Measurements from ENCODE around the gene DSC3. TPM values are rescaled to one million over a fixed set of nuclear protein-coding genes. Genes with fewer than 3 reads are reported as not detected.

DSC3 gene
- total RNA-seq, 1 experiment from 2014 or later: 7.6 TPM

- Histone ChIP-seq H4K20me1 (ENCODE audit: insufficient read depth) (no peaks in the 10 kb centered on the region), H3K4me3 (replicated peaks in 1 of 2; ENCODE audit: low read depth in 1 of 2, low read length in 2 of 2) (no peak overlapping the region), H3K27me3 (ENCODE audit: insufficient read depth, low read length) (no peaks in the 10 kb centered on the region), H3K9me2 (ENCODE audit: insufficient read depth) (no peaks in the 10 kb centered on the region), H3K27ac (ENCODE audit: low read depth, low read length) (no peak overlapping the region), H2AFZ (ENCODE audit: low read depth, low read length, poor library complexity, severe bottlenecking) (no peak overlapping the region), H3K9me3 (ENCODE audit: control insufficient read depth in 1 of 2, insufficient read depth in 1 of 2, low read depth in 1 of 2, low read length in 2 of 2) (0 out of 4 replicates have a peak, but pooled peaks cover 0 to 3% of the 10 kb centered on the region in 2 experiments), H3K36me3 (ENCODE audit: control insufficient read depth in 1 of 2, insufficient read depth in 2 of 2, low read length in 2 of 2) (no peaks in the 10 kb centered on the region), H3K79me2 (ENCODE audit: insufficient read depth, low read length) (no peaks in the 10 kb centered on the region), H3K4me2 (ENCODE audit: low read length) (no peak overlapping the region), H3K4me1 (ENCODE audit: control insufficient read depth in 1 of 2, insufficient read depth in 2 of 2, low read length in 2 of 2) (no peaks in the 10 kb centered on the region), H3K9ac (ENCODE audit: low read length) (no peak overlapping the region)
- ChIA-PET CTCF (no interaction called here), POLR2A (no interaction called here), RAD21 (ENCODE audit: low non-redundant PET in 1 of 2, low total read pairs in 2 of 2, uncharacterized antibody in 2 of 2, unreplicated experiment in 2 of 2) (no interaction called here)
- DNase-seq (ENCODE audit: low read depth, low spot score) (no peak), ATAC-seq (no peak)
- no peak for TF ChIP-seq POLR2AphosphoS5 (IDR thresholded peaks at IDR 0.05; ENCODE audit: low read depth, low read length)
- TF ChIP-seq YY1 (IDR thresholded peaks at IDR 0.05; ENCODE audit: extremely low read depth, insufficient replicate concordance, low read depth, low read length): no peak
- no peak for TF ChIP-seq SIN3A (IDR thresholded peaks at IDR 0.05; ENCODE audit: low read depth)
- TF ChIP-seq EZH2phosphoT487 (IDR thresholded peaks at IDR 0.05; ENCODE audit: borderline replicate concordance): no peak
- no peak for TF ChIP-seq RAD21 (IDR thresholded peaks at IDR 0.05; ENCODE audit: low read depth)
- no peak for TF ChIP-seq EGR1 (IDR thresholded peaks at IDR 0.05; ENCODE audit: low read depth)
- no peak for TF ChIP-seq ATF3 (IDR thresholded peaks at IDR 0.05)
- no peak for TF ChIP-seq ELF1 (IDR thresholded peaks at IDR 0.05; ENCODE audit: borderline replicate concordance, low read depth)
- no peak for TF ChIP-seq REST (IDR thresholded peaks at IDR 0.05; ENCODE audit: low read depth)
- no peak for TF ChIP-seq CTCF (IDR thresholded peaks at IDR 0.05 in 2 of 3, conservative IDR thresholded peaks at IDR 0.05 in 1 of 3; ENCODE audit: borderline replicate concordance in 1 of 3, insufficient read depth in 1 of 3, low read depth in 2 of 3, low read length in 2 of 3)
- no peak for TF ChIP-seq FOSL1 (IDR thresholded peaks at IDR 0.05; ENCODE audit: low read depth)
- TF ChIP-seq ZNF274 (IDR thresholded peaks at IDR 0.05; ENCODE audit: low read depth, low read length): no peak
- no peak for TF ChIP-seq EZH2 (IDR thresholded peaks at IDR 0.05)
- TF ChIP-seq SP1 (IDR thresholded peaks at IDR 0.05; ENCODE audit: low read depth): no peak
- TF ChIP-seq SRF (IDR thresholded peaks at IDR 0.05; ENCODE audit: low read depth): no peak
- TF ChIP-seq TCF7L2 (IDR thresholded peaks at IDR 0.05; ENCODE audit: borderline replicate concordance, extremely low read depth, insufficient read depth, insufficient read length): no peak
- TF ChIP-seq JUND (IDR thresholded peaks at IDR 0.05): no peak
- no peak for TF ChIP-seq CBX3 (IDR thresholded peaks at IDR 0.05; ENCODE audit: low read depth)
- TF ChIP-seq MAX (IDR thresholded peaks at IDR 0.05): no peak
- intact Hi-C loops (cut with micrococcal nuclease): no loop called here
- no TSS peak for BruUV-seq (replicated peaks)
Observed at GRCh38 chr18:30944773-30945417, 97.6 kb downstream of the DSC3 start.
